Peyer's patch (tissue), 4 donors: Measurements from ENCODE around the gene NUP98. TPM values are rescaled to one million over a fixed set of nuclear protein-coding genes. Genes with fewer than 3 reads are reported as not detected.
"Not testable (repeated sequence)": the region's sequence is repeated elsewhere in the genome, so short reads cannot be mapped to it uniquely, and the experiment has no call there.

Source experiments
- DNase-seq, 3 donors: peaks; one replicate each; pipeline ENCODE4 v3.0.0-alpha.2; 2017 to 2019
- H3K27ac ChIP-seq, 4 donors: fragments of 200-600 bp; sonication (generic); one replicate each; pipeline ENCODE4 v1.5.1; 2016 to 2019
- H3K27me3 ChIP-seq, 2 donors: fragments of 200-600 bp; sonication (generic); one replicate each; pipeline ENCODE4 v1.5.1; 2019
- H3K36me3 ChIP-seq, 3 donors: fragments of 200-600 bp; sonication (generic); one replicate each; pipeline ENCODE4 v1.5.1; 2016 to 2019
- H3K4me1 ChIP-seq, 4 donors: fragments of 200-600 bp; sonication (generic); one replicate each; pipeline ENCODE4 v1.5.1; 2016 to 2019
- H3K4me3 ChIP-seq, 4 donors: fragments of 200-600 bp; sonication (generic); 1 replicate in 3 of 4; 2 replicates in 1 of 4; pipeline ENCODE4 v1.5.1; 2016 to 2019; ENCODE audit warnings: mild to moderate bottlenecking in 1 of 4
- H3K9me3 ChIP-seq, 4 donors: fragments of 200-600 bp; sonication (generic); one replicate each; pipeline ENCODE4 v1.5.1; 2016 to 2019; ENCODE audit warnings: mild to moderate bottlenecking in 1 of 4
- POLR2A ChIP-seq, 2 donors: fragments of 450-650 bp; IDR thresholded peaks; one replicate each; pipeline ENCODE4 v1.5.1; 2017; ENCODE audit warnings: antibody characterized with exemption in 2 of 2, mild to moderate bottlenecking in 2 of 2, moderate library complexity in 2 of 2
- total RNA-seq, 4 donors: library from RNA; depleted of rRNA; stranded (reverse); fragments of >200 nt; gene quantifications; one replicate each; pipeline ENCODE4 v1.1.0, GENCODE V29; 2016
- TF ChIP-seq, protein P1 (sequence below), 6 experiments: fragments of 450-650 bp in 4 of 6; fragments of 200-600 bp in 2 of 6; sonication (generic) in 1 of 6; IDR thresholded peaks; one replicate each; pipeline ENCODE4 v1.5.1; 2017 to 2019; ENCODE audit warnings: antibody characterized with exemption in 6 of 6, mild to moderate bottlenecking in 3 of 6, moderate library complexity in 1 of 6

The NUP98 gene
- total RNA-seq, 4 donors from 2014 or later = 67.7 to 113 (median 86.8) TPM

DNA sequence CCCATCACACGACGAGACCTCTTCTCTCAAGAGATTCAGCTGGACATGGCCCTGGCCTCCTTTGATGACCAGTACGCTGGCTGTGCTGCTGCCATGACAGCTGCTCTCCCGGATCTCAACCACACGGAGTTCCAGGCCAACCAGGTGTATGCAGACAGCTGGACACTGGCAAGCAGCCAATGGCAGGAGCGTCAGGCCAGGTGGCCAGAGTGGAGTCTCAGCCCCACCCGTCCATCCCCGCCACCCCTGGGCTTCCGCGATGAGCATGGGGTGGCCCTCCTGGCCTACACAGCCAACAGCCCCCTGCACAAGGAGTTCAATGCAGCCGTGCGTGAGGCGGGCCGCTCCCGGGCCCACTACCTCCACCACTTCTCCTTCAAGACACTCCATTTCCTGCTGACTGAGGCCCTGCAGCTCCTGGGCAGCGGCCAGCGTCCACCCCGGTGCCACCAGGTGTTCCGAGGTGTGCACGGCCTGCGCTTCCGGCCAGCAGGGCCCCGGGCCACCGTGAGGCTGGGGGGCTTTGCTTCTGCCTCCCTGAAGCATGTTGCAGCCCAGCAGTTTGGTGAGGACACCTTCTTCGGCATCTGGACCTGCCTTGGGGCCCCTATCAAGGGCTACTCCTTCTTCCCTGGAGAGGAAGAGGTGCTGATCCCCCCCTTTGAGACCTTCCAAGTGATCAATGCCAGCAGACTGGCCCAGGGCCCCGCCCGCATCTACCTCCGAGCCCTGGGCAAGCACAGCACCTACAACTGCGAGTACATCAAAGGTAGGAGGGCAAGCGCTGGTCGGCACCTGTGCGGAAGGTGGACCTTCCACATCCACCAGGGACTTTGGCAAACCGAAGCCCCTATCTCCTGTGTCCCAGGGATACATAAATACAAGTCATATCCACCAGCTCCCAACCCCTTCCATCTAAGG, 137.5 kb downstream of the NUP98 start:
- no peak for DNase-seq
- Histone ChIP-seq H3K9me3 (no peaks in the 10 kb centered on the region), H3K4me3 (no peak overlapping the region), H3K27me3 (no peaks in the 10 kb centered on the region), H3K4me1 (no peaks in the 10 kb centered on the region), H3K36me3 (no peaks in the 10 kb centered on the region), H3K27ac (no peak overlapping the region)
- TF ChIP-seq, protein P1, sequence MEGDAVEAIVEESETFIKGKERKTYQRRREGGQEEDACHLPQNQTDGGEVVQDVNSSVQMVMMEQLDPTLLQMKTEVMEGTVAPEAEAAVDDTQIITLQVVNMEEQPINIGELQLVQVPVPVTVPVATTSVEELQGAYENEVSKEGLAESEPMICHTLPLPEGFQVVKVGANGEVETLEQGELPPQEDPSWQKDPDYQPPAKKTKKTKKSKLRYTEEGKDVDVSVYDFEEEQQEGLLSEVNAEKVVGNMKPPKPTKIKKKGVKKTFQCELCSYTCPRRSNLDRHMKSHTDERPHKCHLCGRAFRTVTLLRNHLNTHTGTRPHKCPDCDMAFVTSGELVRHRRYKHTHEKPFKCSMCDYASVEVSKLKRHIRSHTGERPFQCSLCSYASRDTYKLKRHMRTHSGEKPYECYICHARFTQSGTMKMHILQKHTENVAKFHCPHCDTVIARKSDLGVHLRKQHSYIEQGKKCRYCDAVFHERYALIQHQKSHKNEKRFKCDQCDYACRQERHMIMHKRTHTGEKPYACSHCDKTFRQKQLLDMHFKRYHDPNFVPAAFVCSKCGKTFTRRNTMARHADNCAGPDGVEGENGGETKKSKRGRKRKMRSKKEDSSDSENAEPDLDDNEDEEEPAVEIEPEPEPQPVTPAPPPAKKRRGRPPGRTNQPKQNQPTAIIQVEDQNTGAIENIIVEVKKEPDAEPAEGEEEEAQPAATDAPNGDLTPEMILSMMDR (IDR thresholded peaks at IDR 0.05) = no peak
- no peak for TF ChIP-seq POLR2A (IDR thresholded peaks at IDR 0.05)

DNA sequence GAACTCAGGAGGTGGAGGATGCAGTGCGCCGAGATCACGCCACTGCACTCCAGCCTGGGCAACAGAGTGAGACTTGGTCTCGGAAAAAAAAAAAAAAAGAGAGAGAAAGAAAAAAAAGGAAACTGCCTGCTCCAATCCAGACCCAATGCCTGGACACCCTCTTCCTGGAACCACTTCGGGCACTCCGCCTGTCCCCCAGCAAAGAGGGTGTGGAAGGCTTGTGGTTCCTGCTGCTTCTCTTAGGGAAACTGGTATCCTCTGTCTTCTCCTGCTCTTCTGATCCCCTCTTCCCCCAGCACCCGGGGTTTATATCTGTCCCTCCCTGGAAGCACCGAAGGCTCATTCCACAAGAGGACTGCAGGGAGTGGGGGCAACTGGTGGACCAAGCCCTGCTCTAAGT, 139.1 kb downstream of the NUP98 start:
- Histone ChIP-seq H3K9me3 (no peaks in the 10 kb centered on the region), H3K4me3 (no peak overlapping the region), H3K27ac (no peak overlapping the region), H3K36me3 (no peaks in the 10 kb centered on the region), H3K4me1 (no peaks in the 10 kb centered on the region), H3K27me3 (no peaks in the 10 kb centered on the region)
- DNase-seq = peak in 1 of 3 donors; percentile 17
- TF ChIP-seq, protein P1 (IDR thresholded peaks at IDR 0.05) = no peak
- no peak for TF ChIP-seq POLR2A (IDR thresholded peaks at IDR 0.05)

DNA sequence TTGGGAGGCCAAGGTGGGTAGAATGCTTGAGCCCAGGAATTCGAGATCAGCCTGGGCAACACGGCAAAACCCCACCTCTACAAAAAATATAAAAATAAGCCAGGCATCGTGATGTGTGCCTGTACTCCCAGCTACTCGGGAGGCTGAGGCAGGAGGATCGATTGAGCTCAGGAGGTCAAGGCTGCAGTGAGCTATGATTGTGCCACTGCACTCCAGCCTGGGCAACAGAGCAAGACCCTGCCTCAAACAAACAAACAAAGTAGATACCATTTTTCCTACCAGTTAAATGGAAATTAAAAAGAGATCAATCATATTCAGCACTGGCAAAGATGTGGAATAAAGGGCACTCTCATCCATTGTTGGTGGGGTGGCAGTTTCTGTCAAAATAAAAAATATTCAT, 140.0 kb downstream of the NUP98 start:
- DNase-seq = peak in 1 of 3 donors; percentile 9
- not testable (repeated sequence) for H3K27ac ChIP-seq, H3K4me3 ChIP-seq, H3K27me3 ChIP-seq, H3K36me3 ChIP-seq, H3K4me1 ChIP-seq, H3K9me3 ChIP-seq

DNA sequence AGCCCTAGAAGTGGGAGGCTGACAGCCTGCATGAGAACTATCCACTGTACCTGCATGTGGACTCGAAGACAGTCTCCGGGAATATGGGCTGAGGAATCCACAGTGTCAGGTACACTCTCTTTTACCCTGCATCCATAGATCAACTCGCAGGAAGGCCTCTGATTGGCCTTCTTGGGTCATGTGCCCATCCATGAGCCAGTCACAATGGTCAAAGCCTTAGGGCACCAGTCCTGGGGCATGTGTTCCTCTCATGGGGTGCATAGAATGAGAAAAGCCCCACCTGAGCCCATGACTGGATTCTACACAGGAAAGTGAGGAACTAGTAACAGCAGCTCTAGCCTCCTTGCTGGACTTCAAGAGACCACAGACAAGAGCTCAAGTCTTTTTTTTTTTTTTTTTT, 141.8 kb downstream of the NUP98 start:
- H3K4me3 ChIP-seq = no peak overlapping the region
- no peak for DNase-seq
- TF ChIP-seq POLR2A (IDR thresholded peaks at IDR 0.05) = no peak
- TF ChIP-seq, protein P1 (IDR thresholded peaks at IDR 0.05) = no peak
- no peaks in the 10 kb centered on the region for H3K4me1 ChIP-seq
- no peaks in the 10 kb centered on the region for H3K27me3 ChIP-seq
- no peaks in the 10 kb centered on the region for H3K9me3 ChIP-seq
- no peak overlapping the region for H3K27ac ChIP-seq
- no peaks in the 10 kb centered on the region for H3K36me3 ChIP-seq

DNA sequence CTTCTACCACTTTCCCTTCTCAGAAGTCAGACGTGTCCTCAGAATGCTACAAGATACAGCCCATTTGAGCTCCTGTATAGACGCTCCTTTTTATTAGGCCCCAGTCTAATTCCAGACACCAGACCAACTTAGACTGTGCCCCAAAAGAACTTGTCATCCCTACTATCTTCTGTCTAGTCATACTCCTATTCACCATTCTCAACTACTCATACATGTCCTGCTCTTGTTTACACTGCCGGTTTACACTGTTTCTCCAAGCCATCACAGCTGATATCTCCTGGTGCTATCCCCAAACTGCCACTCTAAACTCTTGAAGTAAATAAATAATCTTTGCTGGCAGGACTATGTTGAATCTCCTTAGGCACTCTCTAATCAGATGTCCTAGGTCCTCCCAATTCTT, 144.8 kb downstream of the NUP98 start:
- H3K27ac ChIP-seq, H3K9me3 ChIP-seq, H3K4me1 ChIP-seq, H3K4me3 ChIP-seq, H3K27me3 ChIP-seq, H3K36me3 ChIP-seq, DNase-seq: not testable (repeated sequence)

DNA sequence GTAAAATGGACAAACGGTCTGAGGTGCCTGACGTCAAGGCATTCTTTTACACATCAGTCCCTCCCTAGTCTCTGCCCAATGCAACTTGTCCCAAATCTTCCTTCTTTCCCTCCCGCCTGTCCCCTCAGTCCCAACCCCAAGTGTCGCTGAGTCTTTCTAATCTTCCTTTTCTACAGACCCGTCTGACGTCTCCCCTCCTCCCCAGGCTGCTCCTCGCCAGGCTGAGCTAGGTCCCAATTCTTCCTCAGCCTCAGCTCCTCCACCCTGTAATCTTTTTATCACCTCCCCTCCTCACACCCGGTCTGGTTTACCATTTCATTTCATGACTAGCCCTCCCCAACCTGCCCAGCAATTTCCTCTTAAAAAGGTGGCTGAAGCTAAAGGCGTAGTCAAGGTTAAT, 148.0 kb downstream of the NUP98 start:
- not testable (repeated sequence) for H3K27me3 ChIP-seq, H3K36me3 ChIP-seq, H3K4me1 ChIP-seq, DNase-seq, H3K9me3 ChIP-seq, H3K4me3 ChIP-seq, H3K27ac ChIP-seq

DNA sequence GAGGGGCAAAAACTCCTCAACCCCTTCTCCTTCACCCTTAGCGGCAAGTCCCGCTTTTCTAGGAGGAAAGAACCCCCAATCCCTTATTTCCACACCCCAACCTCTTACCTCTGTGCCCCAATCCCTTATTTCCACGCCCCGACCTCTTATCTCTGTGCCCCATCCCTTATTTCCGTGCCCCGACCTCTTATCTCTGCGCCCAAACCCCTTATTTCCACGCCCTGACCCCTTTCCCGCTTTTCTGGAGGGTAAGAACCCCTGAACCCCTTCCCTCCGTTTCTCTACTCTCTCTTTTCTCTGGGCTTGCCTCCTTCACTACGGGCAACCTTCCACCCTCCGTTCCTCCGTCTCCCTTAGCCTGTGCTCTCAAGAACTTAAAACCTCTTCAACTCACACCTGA, 148.5 kb downstream of the NUP98 start:
- not testable (repeated sequence) for H3K9me3 ChIP-seq, H3K4me3 ChIP-seq, H3K36me3 ChIP-seq, H3K27ac ChIP-seq, DNase-seq, H3K27me3 ChIP-seq, H3K4me1 ChIP-seq

DNA sequence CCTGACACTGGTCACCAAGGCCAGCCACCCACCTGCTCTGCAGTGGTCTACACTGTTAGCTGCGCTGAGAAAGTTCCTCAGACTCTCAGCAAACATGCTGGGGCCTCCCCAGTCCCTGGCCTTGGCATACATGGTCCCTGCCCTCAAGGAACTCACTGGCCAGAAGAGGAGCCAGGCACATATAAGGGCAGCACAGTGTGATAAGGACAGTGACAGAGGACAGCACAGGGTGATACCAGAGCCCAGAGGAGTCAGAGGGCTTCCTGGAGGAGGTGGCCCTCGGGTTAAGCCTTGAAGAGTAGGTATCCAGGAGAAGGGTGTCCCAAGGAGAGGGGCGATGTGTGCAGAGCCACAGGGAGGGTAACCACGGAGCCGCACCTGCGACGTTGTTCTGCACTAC, 151.8 kb downstream of the NUP98 start:
- Histone ChIP-seq H3K27me3 (peaks cover 0 to 3% of the 10 kb centered on the region in 2 donors), H3K36me3 (no peaks in the 10 kb centered on the region), H3K9me3 (no peaks in the 10 kb centered on the region), H3K4me3 (no peak overlapping the region), H3K27ac (no peak overlapping the region), H3K4me1 (peaks cover 0 to 15% (median 5%) of the 10 kb centered on the region in 4 donors)
- TF ChIP-seq, protein P1 (IDR thresholded peaks at IDR 0.05) = no peak
- TF ChIP-seq POLR2A (IDR thresholded peaks at IDR 0.05) = no peak
- DNase-seq = no peak
